Smooth muscle cell (in vitro differentiated cells): ENCODE data around the gene FGF14. TPM values are rescaled to one million over a fixed set of nuclear protein-coding genes. Genes with fewer than 3 reads are reported as not detected.

Experiments
- DNase-seq: peaks from one replicate; lab custom pipeline; 2025; ENCODE audit not compliant: unreplicated experiment; lab: John Stamatoyannopoulos, UW
- H2AFZ ChIP-seq: fragments of 200-600 bp; sonication (generic); 2 replicates; pipeline ENCODE4 v1.6.0; 2016; ENCODE audit warnings: antibody characterized with exemption, low read depth, mild to moderate bottlenecking
- H3F3A ChIP-seq: fragments of 200-600 bp; sonication (generic); 2 replicates; pipeline ENCODE4 v1.6.0; 2017; ENCODE audit warnings: antibody characterized with exemption, low read depth
- H3K27ac ChIP-seq: fragments of 200-600 bp; sonication (generic); 2 replicates; pipeline ENCODE4 v1.5.1; 2016; ENCODE audit warnings: low read depth, mild to moderate bottlenecking
- H3K27me3 ChIP-seq: fragments of 200-600 bp; sonication (generic); 2 replicates; pipeline ENCODE4 v1.6.1; 2016; ENCODE audit warnings: low read depth, mild to moderate bottlenecking
- H3K36me3 ChIP-seq: fragments of 200-600 bp; sonication (generic); 2 replicates; pipeline ENCODE4 v1.5.1; 2016; ENCODE audit warnings: low read depth
- H3K4me1 ChIP-seq: fragments of 200-600 bp; sonication (generic); 2 replicates; pipeline ENCODE4 v1.5.1; 2016; ENCODE audit warnings: low read depth
- H3K4me2 ChIP-seq: fragments of 200-600 bp; sonication (generic); 2 replicates; pipeline ENCODE4 v1.6.0; 2016; ENCODE audit warnings: mild to moderate bottlenecking
- H3K4me3 ChIP-seq: fragments of 200-600 bp; sonication (generic); 2 replicates; pipeline ENCODE4 v1.5.1; 2016; ENCODE audit warnings: mild to moderate bottlenecking
- H3K79me2 ChIP-seq: fragments of 200-600 bp; sonication (generic); 2 replicates; pipeline ENCODE4 v1.6.0; 2016; ENCODE audit warnings: low read depth, mild to moderate bottlenecking
- H3K9ac ChIP-seq: fragments of 200-600 bp; sonication (generic); 2 replicates; pipeline ENCODE4 v1.6.0; 2016; ENCODE audit warnings: low read depth
- H3K9me3 ChIP-seq: fragments of 200-600 bp; sonication (generic); replicated peaks from 2 replicates; pipeline ENCODE4 v1.5.1; 2016; ENCODE audit warnings: low read depth
- H4K20me1 ChIP-seq: fragments of 200-600 bp; sonication (generic); 2 replicates; pipeline ENCODE4 v1.6.0; 2016; ENCODE audit warnings: low read depth
- WGBS: methylation state at CpG from one replicate; pipeline ENCODE4 v1.1.7; 2016; ENCODE audit warnings: low lambda C conversion rate; 5-methylcytosine and 5-hydroxymethylcytosine counted together
- polyA plus RNA-seq: library from polyadenylated mRNA; unstranded; fragments of >200 nt; fragmentation: Nextera tagmentation; extraction: Ambion mirVana; gene quantifications from 2 replicates; pipeline ENCODE4 v1.2.1, GENCODE V29; 2016
- total RNA-seq: library from RNA; depleted of rRNA; stranded (reverse); fragments of >200 nt; gene quantifications from 2 replicates; pipeline ENCODE4 v1.2.3, GENCODE V29; 2014
- TF ChIP-seq, protein P1 (sequence below): fragments of 200-600 bp; sonication (generic); IDR thresholded peaks from 2 replicates; pipeline ENCODE4 v1.5.1; 2017; ENCODE audit warnings: borderline replicate concordance, mild to moderate bottlenecking, antibody characterized with exemption; ENCODE audit not compliant: insufficient read depth, poor library complexity, severe bottlenecking

The FGF14 gene
- total and polyA plus RNA-seq, 2 experiments from 2014 or later = 0.23 TPM; not detected in 1

DNA sequence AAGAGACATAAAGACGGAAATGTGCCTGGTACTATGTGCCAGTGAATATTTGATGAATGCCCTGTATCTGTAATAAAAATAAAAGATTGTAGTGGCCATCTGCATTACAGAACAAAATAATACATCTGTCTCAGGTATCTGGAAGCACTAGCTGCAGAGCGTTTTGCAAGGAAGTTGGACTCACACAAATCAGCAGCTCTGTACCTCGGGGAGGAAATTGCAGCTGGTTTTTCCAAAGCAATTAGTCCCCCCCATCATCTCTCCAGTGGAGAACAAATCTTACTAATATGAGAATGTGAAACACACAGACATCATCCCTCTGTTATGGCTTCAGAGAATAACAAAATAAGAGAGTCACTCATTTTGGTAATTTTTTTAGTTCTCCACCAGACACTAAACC is 704.1 kb downstream of the FGF14 start:
- H3K36me3 ChIP-seq = no peaks in the 10 kb centered on the region

DNA sequence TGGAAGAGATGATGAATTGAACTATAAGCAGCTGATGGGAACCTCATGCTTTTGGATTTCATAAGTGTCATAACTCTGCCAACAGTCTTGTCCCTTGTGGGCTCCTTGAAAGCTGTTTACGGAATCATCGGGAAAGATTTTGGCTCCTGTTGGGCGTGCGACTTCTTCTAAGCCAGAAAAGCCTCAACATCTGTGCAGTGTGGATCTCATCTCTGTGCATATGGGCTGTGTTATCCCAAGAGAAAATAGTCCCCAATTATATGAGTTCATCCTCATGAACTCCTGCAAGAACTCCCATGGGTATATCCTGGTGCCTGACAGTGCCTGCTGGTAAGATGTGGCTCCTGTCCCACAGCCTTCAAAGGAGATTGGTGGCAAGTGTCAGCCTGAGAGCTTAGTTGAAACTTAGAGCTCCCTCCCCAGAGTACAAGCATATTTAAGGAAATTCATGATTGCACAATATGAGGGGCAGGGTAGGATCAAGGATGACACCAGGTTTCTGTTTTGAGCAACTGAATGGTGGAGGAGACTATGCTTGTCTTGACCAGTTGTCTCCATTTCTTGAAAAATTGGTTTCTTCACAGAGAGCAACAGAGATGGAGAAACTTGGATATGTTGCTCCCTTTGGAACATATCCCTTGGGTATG is 705.9 kb downstream of the FGF14 start:
- H3K27ac ChIP-seq = no peak overlapping the region
- H4K20me1 ChIP-seq = no peaks in the 10 kb centered on the region
- no peaks in the 10 kb centered on the region for H3K9me3 ChIP-seq
- H3K36me3 ChIP-seq = no peaks in the 10 kb centered on the region
- no peaks in the 10 kb centered on the region for H3F3A ChIP-seq
- H3K4me1 ChIP-seq = no peaks in the 10 kb centered on the region
- H3K9ac ChIP-seq = no peak overlapping the region
- WGBS = 96% methylated on average over 4 of the region's 4 CpGs
- DNase-seq = no peak
- no peaks in the 10 kb centered on the region for H3K79me2 ChIP-seq
- H3K4me2 ChIP-seq = no peak overlapping the region
- no peak overlapping the region for H2AFZ ChIP-seq
- H3K27me3 ChIP-seq = no peaks in the 10 kb centered on the region
- H3K4me3 ChIP-seq = no peak overlapping the region
- TF ChIP-seq, protein P1, sequence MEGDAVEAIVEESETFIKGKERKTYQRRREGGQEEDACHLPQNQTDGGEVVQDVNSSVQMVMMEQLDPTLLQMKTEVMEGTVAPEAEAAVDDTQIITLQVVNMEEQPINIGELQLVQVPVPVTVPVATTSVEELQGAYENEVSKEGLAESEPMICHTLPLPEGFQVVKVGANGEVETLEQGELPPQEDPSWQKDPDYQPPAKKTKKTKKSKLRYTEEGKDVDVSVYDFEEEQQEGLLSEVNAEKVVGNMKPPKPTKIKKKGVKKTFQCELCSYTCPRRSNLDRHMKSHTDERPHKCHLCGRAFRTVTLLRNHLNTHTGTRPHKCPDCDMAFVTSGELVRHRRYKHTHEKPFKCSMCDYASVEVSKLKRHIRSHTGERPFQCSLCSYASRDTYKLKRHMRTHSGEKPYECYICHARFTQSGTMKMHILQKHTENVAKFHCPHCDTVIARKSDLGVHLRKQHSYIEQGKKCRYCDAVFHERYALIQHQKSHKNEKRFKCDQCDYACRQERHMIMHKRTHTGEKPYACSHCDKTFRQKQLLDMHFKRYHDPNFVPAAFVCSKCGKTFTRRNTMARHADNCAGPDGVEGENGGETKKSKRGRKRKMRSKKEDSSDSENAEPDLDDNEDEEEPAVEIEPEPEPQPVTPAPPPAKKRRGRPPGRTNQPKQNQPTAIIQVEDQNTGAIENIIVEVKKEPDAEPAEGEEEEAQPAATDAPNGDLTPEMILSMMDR = no peak

More for the DNA sequence above, 704.1 kb downstream of the FGF14 start:
- Histone ChIP-seq H3K9me3 (no peaks in the 10 kb centered on the region), H2AFZ (no peak overlapping the region), H3K4me1 (no peaks in the 10 kb centered on the region), H3K79me2 (no peaks in the 10 kb centered on the region), H3K4me2 (no peak overlapping the region), H3K4me3 (no peak overlapping the region), H3K27ac (no peak overlapping the region), H3K9ac (no peak overlapping the region), H3F3A (no peaks in the 10 kb centered on the region), H3K27me3 (no peaks in the 10 kb centered on the region), H4K20me1 (no peaks in the 10 kb centered on the region)
- WGBS = 93% methylated on average over 3 of the region's 3 CpGs
- DNase-seq = no peak
- TF ChIP-seq, protein P1 = no peak

DNA sequence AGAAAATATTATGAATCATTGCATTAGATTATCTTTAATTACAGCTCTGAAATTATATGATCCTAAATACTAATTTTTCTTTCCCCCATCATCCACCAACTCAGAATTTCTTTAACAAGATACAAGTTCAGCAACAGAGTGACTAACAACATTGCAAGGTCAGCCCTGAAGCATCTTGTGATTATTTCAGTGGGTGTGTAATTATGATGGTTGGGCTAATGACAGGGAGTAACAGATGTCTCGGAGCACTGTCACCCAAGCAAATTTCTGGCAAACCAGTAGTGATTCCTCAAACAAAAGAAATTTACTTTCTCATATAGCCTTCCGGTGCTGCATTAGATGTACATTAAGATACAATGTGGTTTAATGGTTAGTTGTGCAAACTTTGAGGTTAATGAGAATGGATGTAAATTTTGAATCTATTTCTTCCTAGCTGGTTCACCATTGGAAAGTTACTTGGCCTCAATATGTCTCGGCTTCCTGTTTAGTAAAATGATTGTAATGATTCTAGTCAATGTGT is 710.4 kb downstream of the FGF14 start:
- H3K4me1 ChIP-seq = no peaks in the 10 kb centered on the region
- DNase-seq = no peak
- no peaks in the 10 kb centered on the region for H3K79me2 ChIP-seq
- H4K20me1 ChIP-seq = no peaks in the 10 kb centered on the region
- H2AFZ ChIP-seq = no peak overlapping the region
- H3K9me3 ChIP-seq = no peaks in the 10 kb centered on the region
- no peaks in the 10 kb centered on the region for H3F3A ChIP-seq
- TF ChIP-seq, protein P1 = no peak
- no peak overlapping the region for H3K27ac ChIP-seq
- no peak overlapping the region for H3K4me2 ChIP-seq
- H3K4me3 ChIP-seq = no peak overlapping the region
- no peak overlapping the region for H3K9ac ChIP-seq
- no peaks in the 10 kb centered on the region for H3K27me3 ChIP-seq
- H3K36me3 ChIP-seq = no peaks in the 10 kb centered on the region
- WGBS = 71% methylated on average over 3 of the region's 3 CpGs

DNA sequence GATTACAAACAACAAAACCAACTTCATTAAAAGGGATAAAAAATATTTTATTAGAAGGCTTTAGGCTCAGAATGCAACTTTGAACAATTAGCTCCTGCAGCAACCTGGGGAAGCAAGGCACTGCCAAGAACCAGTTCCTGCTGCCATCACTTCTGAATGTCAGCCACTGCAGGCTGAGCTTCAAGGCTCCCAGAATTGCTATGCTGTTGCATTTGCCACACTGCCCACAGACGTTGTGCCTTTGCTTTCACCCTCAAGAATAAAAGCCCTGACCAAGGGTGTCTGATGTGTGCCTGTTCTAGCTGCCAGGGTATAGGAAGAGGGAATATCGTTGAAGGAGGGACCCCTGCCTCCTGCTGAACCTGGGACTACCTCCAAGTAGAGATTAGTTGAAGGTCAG is 711.0 kb downstream of the FGF14 start:
- Histone ChIP-seq H3K27me3 (no peaks in the 10 kb centered on the region), H3K4me1 (no peaks in the 10 kb centered on the region), H2AFZ (no peak overlapping the region), H3F3A (no peaks in the 10 kb centered on the region), H3K27ac (no peak overlapping the region), H3K9me3 (no peaks in the 10 kb centered on the region), H3K4me2 (no peak overlapping the region), H3K79me2 (no peaks in the 10 kb centered on the region), H3K4me3 (no peak overlapping the region), H4K20me1 (no peaks in the 10 kb centered on the region), H3K9ac (no peak overlapping the region), H3K36me3 (no peaks in the 10 kb centered on the region)
- WGBS = 74% methylated on average over 2 of the region's 2 CpGs
- DNase-seq = no peak
- TF ChIP-seq, protein P1 = no peak
